Measurements from ENCODE around the gene ITIH6.

GRCh38 chrX:54786967-54787366, 11.1 kb downstream of the ITIH6 start:
- TF ChIP-seq CTCF (conservative IDR thresholded peaks at IDR 0.05; ENCODE audit: low read depth, low read length): peak; percentile 50
- no peak for TF ChIP-seq EZH2 (IDR thresholded peaks at IDR 0.05; ENCODE audit: low read length, unreplicated experiment)
